ENCODE measurements around the gene CHD1L.

DNA sequence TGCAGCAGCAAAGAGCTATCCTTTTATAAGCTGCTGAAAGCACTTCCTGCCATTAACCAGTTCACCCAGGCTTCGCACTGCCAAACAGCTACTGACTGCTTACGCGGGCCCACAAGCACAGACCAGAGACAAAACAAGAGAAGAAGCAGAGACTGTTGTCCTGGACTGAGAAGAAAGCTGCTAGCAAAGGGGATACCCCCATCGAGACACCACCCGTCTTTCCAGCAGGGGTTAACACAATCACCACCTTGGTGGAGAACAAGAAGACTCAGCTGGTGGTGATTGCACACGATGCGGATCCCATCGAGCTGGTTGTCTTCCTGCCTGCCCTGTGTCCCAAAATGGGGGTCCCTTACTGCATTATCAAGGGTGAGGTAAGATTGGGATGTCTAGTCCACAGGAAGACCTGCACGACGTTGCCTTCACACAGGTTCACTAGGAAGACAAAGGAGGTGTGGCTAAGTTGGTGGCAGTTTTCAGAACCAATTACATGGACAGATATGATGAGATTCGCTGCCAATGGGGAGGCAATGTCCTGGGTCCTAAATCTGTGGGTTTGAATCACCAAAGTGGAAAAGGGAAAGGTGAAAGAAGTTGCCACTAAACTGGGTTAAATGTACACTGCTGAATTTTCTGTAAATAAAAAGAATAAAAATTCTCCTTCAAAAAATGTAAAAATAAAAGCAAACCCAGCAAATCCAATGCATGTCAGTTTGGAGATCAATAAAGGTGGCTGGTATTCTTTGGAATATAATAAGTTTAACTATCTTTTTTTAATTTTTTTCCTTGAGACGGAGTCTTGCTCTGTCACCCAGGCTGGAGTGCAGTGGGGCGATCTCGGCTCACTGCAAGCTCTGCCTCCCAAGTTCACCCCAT lies 18.5 kb upstream of the CHD1L start:
- TF ChIP-seq, protein P1, sequence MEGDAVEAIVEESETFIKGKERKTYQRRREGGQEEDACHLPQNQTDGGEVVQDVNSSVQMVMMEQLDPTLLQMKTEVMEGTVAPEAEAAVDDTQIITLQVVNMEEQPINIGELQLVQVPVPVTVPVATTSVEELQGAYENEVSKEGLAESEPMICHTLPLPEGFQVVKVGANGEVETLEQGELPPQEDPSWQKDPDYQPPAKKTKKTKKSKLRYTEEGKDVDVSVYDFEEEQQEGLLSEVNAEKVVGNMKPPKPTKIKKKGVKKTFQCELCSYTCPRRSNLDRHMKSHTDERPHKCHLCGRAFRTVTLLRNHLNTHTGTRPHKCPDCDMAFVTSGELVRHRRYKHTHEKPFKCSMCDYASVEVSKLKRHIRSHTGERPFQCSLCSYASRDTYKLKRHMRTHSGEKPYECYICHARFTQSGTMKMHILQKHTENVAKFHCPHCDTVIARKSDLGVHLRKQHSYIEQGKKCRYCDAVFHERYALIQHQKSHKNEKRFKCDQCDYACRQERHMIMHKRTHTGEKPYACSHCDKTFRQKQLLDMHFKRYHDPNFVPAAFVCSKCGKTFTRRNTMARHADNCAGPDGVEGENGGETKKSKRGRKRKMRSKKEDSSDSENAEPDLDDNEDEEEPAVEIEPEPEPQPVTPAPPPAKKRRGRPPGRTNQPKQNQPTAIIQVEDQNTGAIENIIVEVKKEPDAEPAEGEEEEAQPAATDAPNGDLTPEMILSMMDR (IDR thresholded peaks at IDR 0.05): no peak
- no peak for TF ChIP-seq POLR2AphosphoS5 (IDR thresholded peaks at IDR 0.05)
- TF ChIP-seq POLR2A (IDR thresholded peaks at IDR 0.05): no peak
- no peak for TF ChIP-seq EP300 (IDR thresholded peaks at IDR 0.05)

All from gastroesophageal sphincter (tissue), 3 donors.